Measurements from ENCODE around the gene TUBAL3.
"Not testable (repeated sequence)": the region's sequence is repeated elsewhere in the genome, so short reads cannot be mapped to it uniquely, and the experiment has no call there.

Gene TUBAL3

GRCh38 chr10:5391790-5392189, 12.8 kb downstream of the TUBAL3 start:
- no peaks in the 10 kb centered on the region for H3K27me3 ChIP-seq (ENCODE audit: control insufficient read depth, insufficient read depth, low read length)
- no peak overlapping the region for H3K27ac ChIP-seq (ENCODE audit: low read depth, low read length)
- H3K4me3 ChIP-seq (ENCODE audit: low read length): no peak overlapping the region
- no peaks in the 10 kb centered on the region for H3K36me3 ChIP-seq (ENCODE audit: control insufficient read depth, insufficient read depth, low read length)
- H3K4me1 ChIP-seq (ENCODE audit: control insufficient read depth, insufficient read depth, low read length): no peaks in the 10 kb centered on the region
- H3K9ac ChIP-seq (ENCODE audit: low read length): no peak overlapping the region

DNA sequence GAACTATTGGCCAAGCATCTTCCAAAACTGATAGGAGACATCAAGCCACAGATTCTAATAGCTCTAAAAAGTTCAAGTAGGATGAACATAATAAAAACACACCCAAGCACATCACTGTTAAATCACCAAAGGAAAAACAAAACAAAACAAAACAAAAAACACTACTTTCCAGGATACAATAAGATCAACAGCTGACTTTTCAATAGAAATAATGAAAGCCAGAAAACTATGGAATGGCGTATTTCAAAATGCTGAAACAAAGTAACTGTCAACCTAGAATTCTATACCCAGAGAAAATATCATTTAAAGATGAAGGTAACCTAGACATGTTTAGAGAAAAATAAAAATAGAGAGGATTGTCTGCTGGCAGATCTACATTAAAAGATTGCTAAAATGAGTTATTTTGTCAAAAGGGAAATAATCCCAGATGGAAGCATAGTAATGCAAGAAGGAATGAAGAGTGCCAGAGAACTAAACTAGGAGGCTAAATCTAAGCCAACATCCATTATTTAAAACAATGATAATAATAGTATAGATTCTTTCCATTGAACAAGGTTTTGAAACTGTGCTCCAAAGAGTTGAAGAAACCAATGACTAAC, 13.9 kb downstream of the TUBAL3 start:
- H3K4me3 ChIP-seq (ENCODE audit: low read length): no peak overlapping the region

GRCh38 chr10:5387169-5387568, 17.5 kb downstream of the TUBAL3 start:
- Histone ChIP-seq H3K36me3 (ENCODE audit: control insufficient read depth, insufficient read depth, low read length) (no peaks in the 10 kb centered on the region), H3K4me3 (ENCODE audit: low read length) (no peak overlapping the region), H3K27ac (ENCODE audit: low read depth, low read length) (no peak overlapping the region), H3K9ac (ENCODE audit: low read length) (no peak overlapping the region), H3K27me3 (ENCODE audit: control insufficient read depth, insufficient read depth, low read length) (no peaks in the 10 kb centered on the region), H3K4me1 (ENCODE audit: control insufficient read depth, insufficient read depth, low read length) (no peaks in the 10 kb centered on the region)

More for the DNA sequence above, 13.9 kb downstream of the TUBAL3 start:
- no peaks in the 10 kb centered on the region for H3K27me3 ChIP-seq (ENCODE audit: control insufficient read depth, insufficient read depth, low read length)
- H3K36me3 ChIP-seq (ENCODE audit: control insufficient read depth, insufficient read depth, low read length): no peaks in the 10 kb centered on the region
- no peak overlapping the region for H3K9ac ChIP-seq (ENCODE audit: low read length)
- no peaks in the 10 kb centered on the region for H3K4me1 ChIP-seq (ENCODE audit: control insufficient read depth, insufficient read depth, low read length)
- no peak overlapping the region for H3K27ac ChIP-seq (ENCODE audit: low read depth, low read length)

- Histone ChIP-seq H3K4me1 (ENCODE audit: control insufficient read depth, insufficient read depth, low read length) (no peaks in the 10 kb centered on the region), H3K4me3 (ENCODE audit: low read length) (no peak overlapping the region), H3K36me3 (ENCODE audit: control insufficient read depth, insufficient read depth, low read length) (no peaks in the 10 kb centered on the region), H3K27me3 (ENCODE audit: control insufficient read depth, insufficient read depth, low read length) (no peaks in the 10 kb centered on the region), H3K27ac (ENCODE audit: low read depth, low read length) (no peak overlapping the region), H3K9ac (ENCODE audit: low read length) (no peak overlapping the region)
These were observed 19.4 kb downstream of the TUBAL3 start for GRCh38 chr10:5385224-5385623.

DNA sequence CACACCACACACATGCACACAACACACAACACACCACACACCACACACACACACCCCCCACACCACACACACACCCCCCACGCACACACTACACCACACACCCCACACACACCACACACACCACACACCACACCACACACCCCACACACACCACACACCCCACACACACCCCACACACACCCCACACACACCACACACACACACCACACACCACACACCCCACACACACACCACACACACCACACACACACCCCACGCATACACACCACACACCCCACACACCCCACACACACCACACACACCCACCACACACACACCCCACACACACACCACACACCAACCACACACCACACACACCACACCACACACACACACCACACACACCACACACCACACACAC, 23.4 kb downstream of the TUBAL3 start:
- no peaks in the 10 kb centered on the region for H3K36me3 ChIP-seq (ENCODE audit: control insufficient read depth, insufficient read depth, low read length)
- H3K4me1 ChIP-seq (ENCODE audit: control insufficient read depth, insufficient read depth, low read length): no peaks in the 10 kb centered on the region
- no peaks in the 10 kb centered on the region for H3K27me3 ChIP-seq (ENCODE audit: control insufficient read depth, insufficient read depth, low read length)
- H3K9ac ChIP-seq (ENCODE audit: low read length): no peak overlapping the region
- H3K4me3 ChIP-seq (ENCODE audit: low read length): no peak overlapping the region
- H3K27ac ChIP-seq (ENCODE audit: low read depth, low read length): no peak overlapping the region

DNA sequence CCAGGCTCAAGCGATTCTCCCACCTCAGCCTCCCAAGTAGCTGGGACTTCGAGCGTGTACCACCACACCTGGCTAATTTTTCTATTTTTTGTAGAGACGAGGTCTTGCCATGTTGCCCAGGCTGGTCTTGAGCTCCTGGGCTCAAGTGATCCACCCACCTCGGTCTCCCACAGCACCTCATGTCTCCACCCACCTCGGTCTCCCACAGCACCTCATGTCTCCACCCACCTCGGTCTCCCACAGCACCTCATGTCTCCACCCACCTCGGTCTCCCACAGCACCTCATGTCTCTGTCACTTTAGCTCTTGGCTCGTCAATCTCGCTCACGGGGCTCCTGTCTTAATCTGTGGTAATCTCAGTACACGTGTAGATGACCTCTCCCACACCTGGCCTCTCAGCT, 24.2 kb downstream of the TUBAL3 start:
- H3K9ac ChIP-seq (ENCODE audit: low read length); H3K4me3 ChIP-seq (ENCODE audit: low read length); H3K27me3 ChIP-seq (ENCODE audit: control insufficient read depth, insufficient read depth, low read length); H3K36me3 ChIP-seq (ENCODE audit: control insufficient read depth, insufficient read depth, low read length); H3K27ac ChIP-seq (ENCODE audit: low read depth, low read length); H3K4me1 ChIP-seq (ENCODE audit: control insufficient read depth, insufficient read depth, low read length): not testable (repeated sequence)

DNA sequence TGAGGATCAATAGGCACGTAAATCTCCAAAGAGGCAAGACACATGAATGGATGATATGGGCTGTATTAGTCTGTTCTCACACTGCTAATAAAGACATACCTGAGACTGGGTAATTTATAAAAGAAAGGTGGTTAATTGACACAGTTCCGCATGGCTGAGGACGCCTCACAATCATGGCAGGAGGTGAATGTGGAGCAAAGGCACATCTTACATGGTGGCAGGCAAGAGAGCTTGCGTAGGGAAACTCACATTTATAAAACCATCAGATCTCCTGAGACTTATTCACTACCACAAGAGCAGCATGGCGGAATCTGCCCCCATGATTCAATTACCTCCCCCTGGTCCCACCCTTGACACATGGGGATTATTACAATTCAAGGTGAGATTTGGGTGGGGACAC, 25.4 kb downstream of the TUBAL3 start:
- not testable (repeated sequence) for H3K27me3 ChIP-seq (ENCODE audit: control insufficient read depth, insufficient read depth, low read length); H3K27ac ChIP-seq (ENCODE audit: low read depth, low read length); H3K4me1 ChIP-seq (ENCODE audit: control insufficient read depth, insufficient read depth, low read length); H3K9ac ChIP-seq (ENCODE audit: low read length); H3K36me3 ChIP-seq (ENCODE audit: control insufficient read depth, insufficient read depth, low read length); H3K4me3 ChIP-seq (ENCODE audit: low read length)

GRCh38 chr10:5376450-5376849, 28.2 kb downstream of the TUBAL3 start:
- Histone ChIP-seq H3K27ac (ENCODE audit: low read depth, low read length) (no peak overlapping the region), H3K4me1 (ENCODE audit: control insufficient read depth, insufficient read depth, low read length) (no peaks in the 10 kb centered on the region), H3K9ac (ENCODE audit: low read length) (no peak overlapping the region), H3K36me3 (ENCODE audit: control insufficient read depth, insufficient read depth, low read length) (no peaks in the 10 kb centered on the region), H3K4me3 (ENCODE audit: low read length) (no peak overlapping the region), H3K27me3 (ENCODE audit: control insufficient read depth, insufficient read depth, low read length) (no peaks in the 10 kb centered on the region)

DNA sequence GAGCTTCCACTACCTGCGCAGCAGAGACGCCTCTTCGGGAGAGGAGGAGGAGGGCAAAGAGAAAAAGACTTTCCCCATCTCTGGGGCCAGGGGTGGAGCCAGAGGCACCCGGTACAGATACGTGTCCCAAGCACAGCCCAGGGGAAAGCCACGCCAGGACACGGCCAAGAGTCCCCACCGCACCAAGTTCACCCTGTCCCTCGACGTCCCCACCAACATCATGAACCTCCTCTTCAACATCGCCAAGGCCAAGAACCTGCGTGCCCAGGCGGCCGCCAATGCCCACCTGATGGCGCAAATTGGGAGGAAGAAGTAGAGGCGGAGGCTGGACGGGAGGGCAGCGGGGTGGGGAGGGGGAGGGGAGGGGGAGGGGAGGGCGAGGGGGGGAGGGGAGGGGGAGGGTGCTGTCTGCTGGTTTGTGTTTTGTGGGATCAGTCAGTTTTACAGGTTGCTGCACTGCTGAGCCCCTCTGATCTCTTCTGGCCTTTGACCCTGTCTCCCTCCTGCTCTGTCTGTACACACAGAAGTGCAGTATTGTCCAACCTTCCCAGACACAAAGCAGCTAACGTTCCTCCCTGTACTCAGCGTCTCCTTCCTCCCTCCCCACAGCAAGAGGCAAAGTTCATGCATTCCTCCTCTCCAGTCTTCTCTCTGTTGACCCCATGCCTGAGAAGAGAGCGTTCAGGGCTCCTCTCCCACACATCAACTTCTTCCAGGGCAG, 30.6 kb downstream of the TUBAL3 start:
- Histone ChIP-seq H3K36me3 (ENCODE audit: control insufficient read depth, insufficient read depth, low read length) (no peaks in the 10 kb centered on the region), H3K4me1 (ENCODE audit: control insufficient read depth, insufficient read depth, low read length) (no peaks in the 10 kb centered on the region), H3K27me3 (ENCODE audit: control insufficient read depth, insufficient read depth, low read length) (no peaks in the 10 kb centered on the region), H3K4me3 (ENCODE audit: low read length) (no peak overlapping the region), H3K27ac (ENCODE audit: low read depth, low read length) (no peak overlapping the region), H3K9ac (ENCODE audit: low read length) (no peak overlapping the region)

DNA sequence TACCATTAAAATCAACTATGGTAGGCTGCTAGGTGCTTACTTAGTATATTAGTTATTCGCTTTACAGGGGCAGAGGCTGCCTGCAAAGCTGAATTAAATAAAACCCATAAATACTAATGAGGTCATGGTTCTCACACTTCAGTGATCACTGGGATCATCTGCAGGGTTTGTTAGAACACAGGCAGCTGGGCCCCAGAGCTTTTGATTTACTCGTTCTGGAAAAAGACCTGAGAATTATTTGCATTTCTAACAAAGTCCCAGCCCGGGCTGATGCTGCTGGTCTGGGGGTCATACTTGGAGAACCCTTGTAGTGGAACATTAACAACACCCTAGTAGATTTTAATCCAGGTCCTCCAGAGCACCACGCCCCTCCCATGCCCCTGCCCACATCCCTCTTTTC, 31.3 kb downstream of the TUBAL3 start:
- no peak overlapping the region for H3K4me3 ChIP-seq (ENCODE audit: low read length)
- H3K9ac ChIP-seq (ENCODE audit: low read length): no peak overlapping the region
- H3K27ac ChIP-seq (ENCODE audit: low read depth, low read length): no peak overlapping the region
- no peaks in the 10 kb centered on the region for H3K4me1 ChIP-seq (ENCODE audit: control insufficient read depth, insufficient read depth, low read length)
- H3K36me3 ChIP-seq (ENCODE audit: control insufficient read depth, insufficient read depth, low read length): no peaks in the 10 kb centered on the region
- no peaks in the 10 kb centered on the region for H3K27me3 ChIP-seq (ENCODE audit: control insufficient read depth, insufficient read depth, low read length)

- Histone ChIP-seq H3K27ac (ENCODE audit: low read depth, low read length) (no peak overlapping the region), H3K4me3 (ENCODE audit: low read length) (no peak overlapping the region), H3K36me3 (ENCODE audit: control insufficient read depth, insufficient read depth, low read length) (no peaks in the 10 kb centered on the region), H3K27me3 (ENCODE audit: control insufficient read depth, insufficient read depth, low read length) (no peaks in the 10 kb centered on the region), H3K4me1 (ENCODE audit: control insufficient read depth, insufficient read depth, low read length) (no peaks in the 10 kb centered on the region), H3K9ac (ENCODE audit: low read length) (no peak overlapping the region)
These were observed 33.9 kb downstream of the TUBAL3 start for GRCh38 chr10:5370493-5371352.

- no peaks in the 10 kb centered on the region for H3K4me1 ChIP-seq (ENCODE audit: control insufficient read depth, insufficient read depth, low read length)
- no peaks in the 10 kb centered on the region for H3K36me3 ChIP-seq (ENCODE audit: control insufficient read depth, insufficient read depth, low read length)
- H3K27ac ChIP-seq (ENCODE audit: low read depth, low read length): no peak overlapping the region
- H3K9ac ChIP-seq (ENCODE audit: low read length): no peak overlapping the region
- no peak overlapping the region for H3K4me3 ChIP-seq (ENCODE audit: low read length)
- H3K27me3 ChIP-seq (ENCODE audit: control insufficient read depth, insufficient read depth, low read length): no peaks in the 10 kb centered on the region
These were observed 35.1 kb downstream of the TUBAL3 start for GRCh38 chr10:5369362-5370158.

Data from rectal smooth muscle tissue (tissue), 1 donor.